PC-9 (cell line): ENCODE results near the gene BMF.

ENCODE experiments used
- CTCF ChIP-seq: fragments of 200-600 bp; sonication (generic); conservative IDR thresholded peaks from 2 replicates; pipeline ENCODE4 v1.6.1; 2017; ENCODE audit warnings: mixed run types, antibody characterized with exemption, mild to moderate bottlenecking, moderate library complexity
- EZH2 ChIP-seq: fragments of 200-600 bp; sonication (generic); IDR thresholded peaks from 2 replicates; pipeline ENCODE4 v1.8.0; 2017; ENCODE audit warnings: antibody characterized with exemption, low read depth

DNA sequence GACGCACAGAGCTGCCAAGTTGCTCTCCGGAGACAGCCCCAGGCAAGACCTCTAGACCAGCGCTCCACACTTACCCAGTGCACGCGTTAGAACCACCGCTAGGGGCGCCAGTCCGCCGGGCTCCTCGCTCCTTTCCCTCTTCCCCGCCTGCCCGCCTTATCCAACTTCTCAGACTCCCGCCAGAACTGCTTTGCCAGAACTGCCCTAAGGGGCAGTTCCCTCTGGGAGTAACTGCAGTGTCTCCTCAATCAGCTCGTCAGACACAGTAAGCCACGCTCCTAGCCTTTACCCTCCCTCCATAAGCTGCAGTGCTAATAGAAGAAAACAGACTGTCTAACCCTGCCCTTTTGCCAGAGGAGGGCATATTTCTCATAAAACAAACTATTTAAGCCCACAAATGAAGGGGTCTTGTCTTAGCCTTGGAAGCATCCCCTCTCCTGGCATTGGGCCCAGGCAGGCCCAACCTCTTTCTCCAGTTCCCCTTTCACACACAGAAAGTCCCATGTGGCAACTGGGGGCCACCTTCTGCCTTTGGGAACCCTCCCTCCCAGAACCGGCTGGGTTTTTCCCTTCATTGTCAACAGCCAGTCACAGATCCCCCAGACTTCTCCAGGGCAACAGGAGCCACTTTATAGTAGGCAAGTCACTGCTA, 3.7 kb downstream of the BMF start:
- TF ChIP-seq CTCF: peak; percentile 81
- no peak for TF ChIP-seq EZH2
